Measurements from ENCODE around the gene TRH. TPM values are rescaled to one million over a fixed set of nuclear protein-coding genes. Genes with fewer than 3 reads are reported as not detected.
"Not testable (repeated sequence)": the region's sequence is repeated elsewhere in the genome, so short reads cannot be mapped to it uniquely, and the experiment has no call there.

TRH gene
- total and polyA plus RNA-seq, 5 donors: not detected

DNA sequence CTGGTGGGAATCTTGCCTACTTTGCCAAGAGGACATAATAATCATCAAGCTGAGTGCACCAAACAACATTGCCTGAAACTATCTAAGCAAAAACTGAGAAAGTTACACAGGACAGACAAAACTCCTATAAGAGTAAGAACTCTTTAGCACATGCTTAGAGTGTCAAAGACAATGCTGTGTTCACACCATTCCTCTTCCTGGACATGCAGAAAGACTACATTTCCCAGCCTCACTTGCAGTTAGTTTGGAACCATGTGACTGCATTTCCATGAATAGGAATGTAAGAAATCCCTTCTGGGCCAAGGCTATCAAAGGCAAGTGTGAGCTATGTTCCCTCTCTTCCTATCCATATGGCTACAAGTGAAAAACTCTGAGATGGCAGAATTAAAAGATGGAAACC is 37.6 kb downstream of the TRH start:
- H3K27me3 ChIP-seq (ENCODE audit: control insufficient read depth, insufficient read depth); H3K9me3 ChIP-seq (ENCODE audit: control insufficient read depth, low read length); ATAC-seq; H3K4me1 ChIP-seq (ENCODE audit: control insufficient read depth, insufficient read depth, low read length); H3K4me3 ChIP-seq (ENCODE audit: low read length); intact Hi-C loops (cut with DNase I); H3K27ac ChIP-seq (ENCODE audit: low read length); DNase-seq: not testable (repeated sequence)

DNA sequence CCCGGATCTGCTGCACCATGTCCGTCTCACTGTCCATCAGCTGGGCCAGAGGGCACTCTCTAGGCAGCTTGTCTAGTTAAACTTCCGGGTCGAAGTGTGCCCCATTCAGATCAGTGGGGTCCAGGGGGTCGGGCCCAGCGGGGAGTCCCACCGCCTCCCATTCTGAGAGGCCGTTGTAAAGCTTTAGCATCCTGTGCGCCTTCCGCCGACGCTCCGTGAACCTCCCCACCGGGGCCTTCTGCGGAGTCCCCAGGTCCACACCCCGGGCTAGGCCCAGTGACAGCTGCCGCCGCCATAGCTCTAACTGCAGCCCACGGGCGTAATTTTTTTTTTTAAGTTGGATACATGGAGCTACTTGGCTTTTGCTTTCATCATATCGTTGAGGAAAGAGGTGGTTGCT is 38.7 kb downstream of the TRH start:
- not testable (repeated sequence) for ATAC-seq
- WGBS: 93% methylated on average over 21 of the region's 21 CpGs

DNA sequence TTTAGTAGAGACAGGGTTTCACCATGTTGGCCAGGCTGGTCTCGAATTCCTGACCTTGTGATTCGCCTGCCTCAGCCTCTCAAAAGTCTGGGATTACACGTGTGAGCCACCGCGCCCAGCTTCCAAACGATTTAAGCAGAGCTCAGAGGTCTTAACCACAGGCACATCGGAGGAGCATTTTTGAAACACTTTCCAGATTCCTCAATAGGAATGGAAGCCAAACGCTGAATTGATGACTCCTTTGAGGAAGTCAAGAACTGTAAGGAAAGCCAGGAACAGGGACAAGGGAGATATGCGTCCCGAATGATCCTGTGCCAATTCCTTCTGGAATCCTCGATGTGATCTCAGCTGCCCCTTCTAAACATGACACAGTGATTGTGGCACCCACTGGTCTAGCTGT is 40.0 kb downstream of the TRH start:
- WGBS: 64% methylated on average over 11 of the region's 11 CpGs
- Histone ChIP-seq H3K27me3 (ENCODE audit: control insufficient read depth, insufficient read depth) (no peaks in the 10 kb centered on the region), H3K4me3 (ENCODE audit: low read length) (no peak overlapping the region), H3K4me1 (ENCODE audit: control insufficient read depth, insufficient read depth, low read length) (no peaks in the 10 kb centered on the region), H3K9me3 (ENCODE audit: control insufficient read depth, low read length) (no peaks in the 10 kb centered on the region), H3K27ac (ENCODE audit: low read length) (no peak overlapping the region)
- no peak for DNase-seq
- intact Hi-C loops (cut with DNase I): no loop called here
- ATAC-seq: no peak

More for the DNA sequence above, 38.7 kb downstream of the TRH start:
- H3K27me3 ChIP-seq (ENCODE audit: control insufficient read depth, insufficient read depth); H3K9me3 ChIP-seq (ENCODE audit: control insufficient read depth, low read length); H3K4me1 ChIP-seq (ENCODE audit: control insufficient read depth, insufficient read depth, low read length); H3K4me3 ChIP-seq (ENCODE audit: low read length); H3K27ac ChIP-seq (ENCODE audit: low read length); DNase-seq; intact Hi-C loops (cut with DNase I): not testable (repeated sequence)

DNA sequence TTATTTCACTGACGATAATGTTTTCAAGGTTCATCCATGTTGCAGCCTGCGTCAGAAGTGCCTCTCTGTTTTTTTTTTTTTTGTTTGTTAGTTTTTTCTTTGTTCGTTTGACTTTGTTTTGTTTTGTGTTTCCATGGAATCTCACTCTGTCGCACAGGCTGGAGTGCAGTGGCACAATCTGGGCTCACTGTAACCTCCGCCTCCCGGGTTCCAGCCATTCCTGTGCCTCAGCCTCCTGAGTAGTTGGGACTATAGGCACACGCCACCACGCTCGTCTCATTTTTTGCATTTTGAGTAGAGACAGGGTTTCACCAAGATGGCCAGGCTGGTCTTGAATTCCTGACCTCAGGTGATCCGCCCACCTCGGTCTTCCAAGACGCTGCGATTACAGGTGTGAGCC is 43.1 kb downstream of the TRH start:
- H3K27ac ChIP-seq (ENCODE audit: low read length); H3K27me3 ChIP-seq (ENCODE audit: control insufficient read depth, insufficient read depth); ATAC-seq; intact Hi-C loops (cut with DNase I); H3K4me1 ChIP-seq (ENCODE audit: control insufficient read depth, insufficient read depth, low read length); DNase-seq; H3K9me3 ChIP-seq (ENCODE audit: control insufficient read depth, low read length); H3K4me3 ChIP-seq (ENCODE audit: low read length): not testable (repeated sequence)
- WGBS: 75% methylated on average over 13 of the region's 13 CpGs

DNA sequence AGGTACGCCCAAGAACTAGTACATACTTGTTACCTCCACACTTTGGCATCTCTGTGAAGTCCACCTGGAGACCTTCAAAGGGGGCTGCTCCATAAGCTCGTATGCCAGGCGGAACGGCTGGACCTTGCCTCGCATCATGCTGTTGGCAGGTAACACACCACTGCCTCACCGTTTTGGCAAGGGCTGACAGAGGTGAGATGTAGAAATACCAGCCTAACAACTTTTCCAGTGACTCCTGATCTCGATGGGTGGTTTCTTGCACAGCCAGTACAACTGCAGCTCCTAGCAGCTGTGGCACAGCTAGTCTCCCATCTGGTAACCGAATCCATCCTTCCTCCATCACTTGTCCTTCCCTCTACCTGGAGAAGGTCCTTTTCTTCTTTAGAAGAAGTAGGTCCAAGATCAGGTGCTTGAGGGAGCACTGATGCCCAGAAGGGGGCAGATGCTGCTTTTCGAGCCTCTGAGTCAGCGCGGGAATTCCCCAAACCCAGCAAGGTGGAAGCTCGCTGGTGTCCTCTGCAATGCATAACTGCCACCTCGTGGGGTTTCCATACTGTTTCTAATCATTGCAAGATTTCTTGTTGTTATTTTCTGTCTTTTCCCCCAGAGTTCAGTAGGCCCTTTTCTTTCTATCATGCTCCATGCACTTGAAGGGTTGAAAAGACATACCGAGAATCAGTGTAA is 51.8 kb downstream of the TRH start:
- ATAC-seq; H3K4me3 ChIP-seq (ENCODE audit: low read length): not testable (repeated sequence)
- WGBS: 74% methylated on average over 13 of the region's 14 CpGs

GRCh38 chr3:130027437-130027836 is 52.9 kb downstream of the TRH start:
- DNase-seq; ATAC-seq; H3K9me3 ChIP-seq (ENCODE audit: control insufficient read depth, low read length); H3K4me1 ChIP-seq (ENCODE audit: control insufficient read depth, insufficient read depth, low read length); H3K27me3 ChIP-seq (ENCODE audit: control insufficient read depth, insufficient read depth); intact Hi-C loops (cut with DNase I); H3K4me3 ChIP-seq (ENCODE audit: low read length); H3K27ac ChIP-seq (ENCODE audit: low read length): not testable (repeated sequence)
- 69% methylated on average over 6 of the region's 6 CpGs for WGBS

More for the DNA sequence above, 51.8 kb downstream of the TRH start:
- DNase-seq; H3K27ac ChIP-seq (ENCODE audit: low read length); H3K27me3 ChIP-seq (ENCODE audit: control insufficient read depth, insufficient read depth); H3K9me3 ChIP-seq (ENCODE audit: control insufficient read depth, low read length); H3K4me1 ChIP-seq (ENCODE audit: control insufficient read depth, insufficient read depth, low read length); intact Hi-C loops (cut with DNase I): not testable (repeated sequence)

Other genes starting within 250 kb of the TRH start
- gene TMCC1, start 81.0 kb upstream of the TRH start, total RNA-seq: 10 to 100 TPM; 40.1 to 45.0 (median 43.9) TPM
- 12.9 TPM for gene TMCC1, start 81.0 kb upstream of the TRH start, polyA plus RNA-seq
- under 1 TPM in 2 of 4 donors, not detected in 2; 0.53 to 0.89 TPM for gene ALG1L2, start 107.1 kb downstream of the TRH start, total RNA-seq
- gene ALG1L2, start 107.1 kb downstream of the TRH start, polyA plus RNA-seq: not detected